Duodenal mucosa (tissue), 2 donors: ENCODE measurements around the gene PCYT1A.

ENCODE experiments used
- H3K27ac ChIP-seq: one replicate; pipeline ENCODE4 v1.7.0; 2013; ENCODE audit warnings: low read depth, low read length
- H3K27me3 ChIP-seq, 2 donors: one replicate each; pipeline ENCODE4 v1.7.0; 2013; ENCODE audit warnings: low read length in 2 of 2, control low read depth in 1 of 2; ENCODE audit not compliant: insufficient read depth in 2 of 2, control insufficient read depth in 1 of 2
- H3K36me3 ChIP-seq, 2 donors: one replicate each; pipeline ENCODE4 v1.7.0; 2013; ENCODE audit warnings: low read length in 2 of 2, control low read depth in 1 of 2; ENCODE audit not compliant: insufficient read depth in 2 of 2, control insufficient read depth in 1 of 2
- H3K4me1 ChIP-seq, 2 donors: one replicate each; pipeline ENCODE4 v1.7.0; 2013; ENCODE audit warnings: low read length in 2 of 2, control low read depth in 1 of 2; ENCODE audit not compliant: insufficient read depth in 2 of 2, control insufficient read depth in 1 of 2
- H3K4me3 ChIP-seq, 2 donors: one replicate each; pipeline ENCODE4 v1.7.0; 2013; ENCODE audit warnings: low read length in 2 of 2, low read depth in 1 of 2
- H3K9ac ChIP-seq, 2 donors: one replicate each; pipeline ENCODE4 v1.7.0; 2013; ENCODE audit warnings: low read length in 2 of 2, low read depth in 1 of 2
- H3K9me3 ChIP-seq, 2 donors: one replicate each; pipeline ENCODE4 v1.7.0; 2013; ENCODE audit warnings: low read length in 2 of 2, control low read depth in 1 of 2; ENCODE audit not compliant: control insufficient read depth in 1 of 2

Gene PCYT1A

GRCh38 chr3:196225763-196226364 lies 61.7 kb downstream of the PCYT1A start:
- Histone ChIP-seq H3K9ac (no peak overlapping the region), H3K4me3 (no peak overlapping the region), H3K4me1 (no peaks in the 10 kb centered on the region), H3K36me3 (peaks cover 0 to 4% of the 10 kb centered on the region in 2 donors), H3K27me3 (no peaks in the 10 kb centered on the region), H3K9me3 (no peaks in the 10 kb centered on the region), H3K27ac (no peak overlapping the region)

- Histone ChIP-seq H3K4me3 (no peak overlapping the region), H3K4me1 (no peaks in the 10 kb centered on the region), H3K27me3 (no peaks in the 10 kb centered on the region), H3K36me3 (peaks cover 0 to 3% of the 10 kb centered on the region in 2 donors), H3K9ac (no peak overlapping the region), H3K27ac (no peak overlapping the region), H3K9me3 (no peaks in the 10 kb centered on the region)
Observed at GRCh38 chr3:196225086-196225485, 62.4 kb downstream of the PCYT1A start.

- no peak overlapping the region for H3K4me3 ChIP-seq
- no peak overlapping the region for H3K27ac ChIP-seq
- no peaks in the 10 kb centered on the region for H3K9me3 ChIP-seq
- peaks cover 0 to 3% of the 10 kb centered on the region in 2 donors for H3K36me3 ChIP-seq
- no peaks in the 10 kb centered on the region for H3K27me3 ChIP-seq
- H3K9ac ChIP-seq = no peak overlapping the region
- peaks cover 7 to 16% of the 10 kb centered on the region in 2 donors for H3K4me1 ChIP-seq
Observed at GRCh38 chr3:196222876-196223595, 64.5 kb downstream of the PCYT1A start.

- no peak overlapping the region for H3K27ac ChIP-seq
Observed at GRCh38 chr3:196220991-196221390, 66.5 kb downstream of the PCYT1A start.

GRCh38 chr3:196220587-196220986 lies 66.9 kb downstream of the PCYT1A start:
- H3K4me3 ChIP-seq = no peak overlapping the region
- H3K9ac ChIP-seq = no peak overlapping the region
- no peaks in the 10 kb centered on the region for H3K27me3 ChIP-seq
- H3K4me1 ChIP-seq = peaks cover 7 to 28% of the 10 kb centered on the region in 2 donors
- H3K9me3 ChIP-seq = no peaks in the 10 kb centered on the region
- H3K27ac ChIP-seq = no peak overlapping the region
- H3K36me3 ChIP-seq = no peaks in the 10 kb centered on the region

More at GRCh38 chr3:196220991-196221390, 66.5 kb downstream of the PCYT1A start:
- Histone ChIP-seq H3K4me1 (peaks cover 7 to 24% of the 10 kb centered on the region in 2 donors), H3K4me3 (no peak overlapping the region), H3K9ac (no peak overlapping the region), H3K27me3 (no peaks in the 10 kb centered on the region), H3K36me3 (no peaks in the 10 kb centered on the region), H3K9me3 (no peaks in the 10 kb centered on the region)

- no peaks in the 10 kb centered on the region for H3K9me3 ChIP-seq
- H3K27ac ChIP-seq = no peak overlapping the region
- H3K36me3 ChIP-seq = no peaks in the 10 kb centered on the region
- no peaks in the 10 kb centered on the region for H3K27me3 ChIP-seq
- peak overlapping the region in 1 of 2 donors; percentile 48 for H3K4me3 ChIP-seq
- no peak overlapping the region for H3K9ac ChIP-seq
- peaks cover 12 to 33% of the 10 kb centered on the region in 2 donors for H3K4me1 ChIP-seq
Observed at GRCh38 chr3:196219970-196220311, 67.6 kb downstream of the PCYT1A start.

GRCh38 chr3:196219194-196219969 lies 68.1 kb downstream of the PCYT1A start:
- no peaks in the 10 kb centered on the region for H3K36me3 ChIP-seq
- H3K4me1 ChIP-seq = peaks cover 12 to 33% of the 10 kb centered on the region in 2 donors
- H3K27me3 ChIP-seq = no peaks in the 10 kb centered on the region
- H3K4me3 ChIP-seq = peak overlapping the region; percentile 31 to 48
- no peaks in the 10 kb centered on the region for H3K9me3 ChIP-seq
- H3K27ac ChIP-seq = no peak overlapping the region
- peak overlapping the region in 1 of 2 donors; percentile 12 for H3K9ac ChIP-seq

- Histone ChIP-seq H3K9me3 (no peaks in the 10 kb centered on the region), H3K27ac (no peak overlapping the region), H3K4me1 (peaks cover 12 to 33% of the 10 kb centered on the region in 2 donors), H3K4me3 (peak overlapping the region; percentile 45 to 46), H3K9ac (no peak overlapping the region), H3K36me3 (no peaks in the 10 kb centered on the region), H3K27me3 (no peaks in the 10 kb centered on the region)
Observed at GRCh38 chr3:196218155-196218712, 69.3 kb downstream of the PCYT1A start.

- H3K9me3 ChIP-seq = no peaks in the 10 kb centered on the region
- H3K36me3 ChIP-seq = no peaks in the 10 kb centered on the region
- H3K4me3 ChIP-seq = peak overlapping the region; percentile 45 to 69
- H3K27ac ChIP-seq = no peak overlapping the region
- H3K9ac ChIP-seq = no peak overlapping the region
- no peaks in the 10 kb centered on the region for H3K27me3 ChIP-seq
- H3K4me1 ChIP-seq = peaks cover 12 to 33% of the 10 kb centered on the region in 2 donors
Observed at GRCh38 chr3:196217307-196218154, 70.0 kb downstream of the PCYT1A start.
